Hepatocyte (in vitro differentiated cells): Measurements from ENCODE around the gene IDUA.

Experiments
- CTCF ChIP-seq: fragments of 200-600 bp; sonication (generic); IDR thresholded peaks from 2 replicates; pipeline ENCODE4 v1.5.1; 2016; ENCODE audit warnings: antibody characterized with exemption, mild to moderate bottlenecking; ENCODE audit not compliant: poor library complexity
- EZH2 ChIP-seq: fragments of 200-600 bp; sonication (generic); IDR thresholded peaks from 2 replicates; pipeline ENCODE4 v1.6.1; 2016; ENCODE audit warnings: antibody characterized with exemption, mild to moderate bottlenecking, borderline replicate concordance
- EZH2phosphoT487 ChIP-seq: fragments of 200-600 bp; sonication (generic); IDR thresholded peaks from one replicate; pipeline ENCODE4 v1.6.1; 2018; ENCODE audit warnings: antibody characterized with exemption, mild to moderate bottlenecking, low read depth, moderate library complexity; ENCODE audit not compliant: unreplicated experiment, severe bottlenecking

DNA sequence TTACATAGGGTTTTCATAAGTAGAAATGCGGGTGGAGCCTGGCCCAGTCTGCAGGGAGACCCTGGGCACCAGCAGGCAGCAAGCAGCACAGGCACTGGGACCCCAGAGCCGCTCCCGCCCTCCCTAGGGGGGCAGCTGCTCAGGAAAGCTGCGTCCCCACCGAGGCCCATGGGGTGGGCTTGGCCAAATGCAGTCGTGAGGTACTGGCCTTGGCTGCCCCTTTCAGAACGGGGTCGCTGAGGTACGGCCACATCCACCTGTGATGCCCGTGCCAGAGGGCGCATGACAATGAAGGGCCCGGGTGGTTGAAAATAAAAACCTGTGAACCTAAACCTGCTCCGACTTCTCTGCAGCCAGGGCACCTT lies 37.9 kb upstream of the IDUA start:
- TF ChIP-seq EZH2 (no peak), CTCF (no peak), EZH2phosphoT487 (no peak)
